GM21367 (cell line): Measurements from ENCODE around the gene KCND3.

Experiments used
- ATAC-seq: cut with Tn5 transposase; IDR thresholded peaks from one replicate; pipeline ENCODE4 v1.9.1; 2021; ENCODE audit not compliant: unreplicated experiment

The KCND3 gene

DNA sequence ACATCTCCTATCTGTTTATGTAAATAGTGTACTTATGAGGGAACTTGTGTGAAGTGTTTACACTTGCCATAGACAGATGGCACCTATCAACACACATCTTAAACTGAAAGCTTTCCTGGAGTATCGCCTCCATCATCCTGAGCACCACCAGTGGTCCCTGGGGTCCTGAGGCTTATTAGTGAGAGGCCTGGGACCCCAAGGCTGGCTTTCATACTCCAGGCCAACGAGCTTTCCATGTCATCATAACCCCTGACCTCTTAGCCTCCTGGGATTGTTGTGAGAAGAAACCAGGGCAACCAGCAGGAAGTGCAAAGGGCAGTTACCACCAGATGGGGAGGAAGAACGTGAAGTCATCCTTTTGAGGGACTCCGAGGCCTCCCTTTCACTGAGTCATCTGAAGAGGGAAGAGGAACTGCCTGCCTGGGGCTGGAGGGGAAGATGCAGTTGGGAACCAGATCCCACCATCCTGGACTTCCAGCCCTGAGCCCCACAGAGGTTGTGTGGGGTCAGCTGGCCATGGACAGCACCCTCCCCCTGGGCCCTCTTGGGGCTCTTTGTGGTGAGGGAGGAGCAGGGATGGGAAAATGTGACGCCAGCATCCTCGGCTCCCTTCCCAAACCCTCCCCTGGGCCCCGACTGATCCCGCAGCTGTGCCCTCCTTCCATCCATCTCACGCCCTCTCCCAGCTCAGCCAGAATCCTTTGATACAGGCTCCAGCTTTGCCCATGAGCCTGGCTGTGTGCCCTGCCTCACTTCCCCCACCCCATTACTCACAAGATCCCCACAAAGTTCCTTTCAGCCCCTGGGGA, 256.1 kb downstream of the KCND3 start:
- no peak for ATAC-seq

GRCh38 chr1:111732718-111733117, 256.8 kb downstream of the KCND3 start:
- no peak for ATAC-seq

DNA sequence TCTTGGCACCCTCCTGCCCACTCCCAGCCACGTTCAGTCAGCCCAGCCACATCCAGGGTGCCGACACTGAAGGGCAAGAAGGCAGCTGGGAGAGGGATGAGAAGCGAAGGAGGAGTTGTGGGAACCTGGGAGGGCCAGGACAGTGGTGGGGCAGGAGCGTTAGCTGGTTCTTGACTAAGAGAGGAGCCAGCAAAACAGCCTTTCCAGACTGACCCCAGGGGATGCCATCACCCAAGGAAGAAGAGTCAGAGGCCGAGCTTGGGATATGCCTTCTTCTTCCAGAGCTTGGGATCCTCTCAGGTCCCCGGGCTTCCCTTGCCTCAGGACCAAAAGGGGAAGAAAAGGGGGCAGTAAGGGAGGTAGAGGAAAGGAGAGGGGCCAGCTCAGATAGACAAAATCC, 257.5 kb downstream of the KCND3 start:
- ATAC-seq, result no peak

GRCh38 chr1:111730706-111731105, 258.8 kb downstream of the KCND3 start:
- ATAC-seq, result no peak

DNA sequence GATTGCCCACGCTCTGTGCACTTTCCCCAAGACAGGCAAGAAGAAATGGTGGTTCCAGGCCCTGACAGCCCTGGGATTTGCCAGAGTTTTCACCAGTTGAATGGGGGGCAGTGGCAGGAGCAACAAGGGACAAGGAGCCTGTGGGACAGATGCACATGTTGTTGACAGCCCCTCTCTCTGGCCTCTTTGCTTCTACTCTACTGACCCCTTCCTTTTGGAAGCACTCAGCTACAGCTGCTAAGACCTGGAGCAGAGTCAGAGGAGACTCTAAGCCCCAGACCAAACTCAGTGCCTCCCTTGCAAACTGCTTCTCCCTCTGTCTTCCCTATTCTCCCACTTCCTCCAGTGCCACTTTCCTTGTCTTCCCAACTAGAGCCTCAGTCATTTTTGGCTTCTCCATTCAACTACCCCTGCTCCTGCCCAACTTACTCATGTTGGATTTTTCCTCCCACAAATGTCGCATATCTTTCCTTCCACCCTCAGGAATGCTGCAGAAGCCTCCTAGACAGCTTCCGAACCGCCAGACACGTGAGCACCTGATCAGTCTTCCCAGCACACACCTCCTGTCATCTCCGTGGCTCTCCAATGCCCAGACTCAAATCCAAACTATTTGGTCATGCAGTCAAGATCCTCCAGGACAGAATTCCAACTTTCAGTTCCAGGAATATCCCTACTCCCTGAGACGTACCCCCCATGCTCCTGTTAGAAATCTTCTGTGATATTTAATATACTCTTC, 259.4 kb downstream of the KCND3 start:
- no peak for ATAC-seq

GRCh38 chr1:111729271-111729921, 260.1 kb downstream of the KCND3 start:
- ATAC-seq, result no peak

GRCh38 chr1:111727056-111727455, 262.4 kb downstream of the KCND3 start:
- ATAC-seq, result no peak

DNA sequence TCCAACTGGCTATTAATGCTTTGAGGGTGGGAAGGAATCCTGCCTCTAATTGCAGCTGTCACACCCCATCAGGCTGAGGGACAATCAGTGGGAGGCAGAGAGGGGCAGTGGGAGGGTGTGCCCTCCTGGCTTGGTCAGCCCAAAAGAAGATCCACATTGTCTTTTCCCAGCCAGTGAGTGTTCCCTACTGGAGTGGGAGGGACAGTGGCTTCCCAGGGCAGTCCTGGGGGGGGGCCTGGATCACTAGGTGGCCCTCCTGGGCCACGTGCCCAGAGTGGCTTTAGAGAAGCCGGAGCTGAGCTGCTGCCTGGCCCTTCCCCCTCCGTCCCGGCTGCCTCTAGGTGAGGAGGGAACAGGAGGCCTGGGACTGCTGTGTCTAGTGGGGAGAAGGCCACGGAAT, 264.3 kb downstream of the KCND3 start:
- no peak for ATAC-seq

GRCh38 chr1:111723871-111724270, 265.6 kb downstream of the KCND3 start:
- ATAC-seq, result no peak

- ATAC-seq, result no peak
Measured at GRCh38 chr1:111723091-111723806, 266.2 kb downstream of the KCND3 start.

DNA sequence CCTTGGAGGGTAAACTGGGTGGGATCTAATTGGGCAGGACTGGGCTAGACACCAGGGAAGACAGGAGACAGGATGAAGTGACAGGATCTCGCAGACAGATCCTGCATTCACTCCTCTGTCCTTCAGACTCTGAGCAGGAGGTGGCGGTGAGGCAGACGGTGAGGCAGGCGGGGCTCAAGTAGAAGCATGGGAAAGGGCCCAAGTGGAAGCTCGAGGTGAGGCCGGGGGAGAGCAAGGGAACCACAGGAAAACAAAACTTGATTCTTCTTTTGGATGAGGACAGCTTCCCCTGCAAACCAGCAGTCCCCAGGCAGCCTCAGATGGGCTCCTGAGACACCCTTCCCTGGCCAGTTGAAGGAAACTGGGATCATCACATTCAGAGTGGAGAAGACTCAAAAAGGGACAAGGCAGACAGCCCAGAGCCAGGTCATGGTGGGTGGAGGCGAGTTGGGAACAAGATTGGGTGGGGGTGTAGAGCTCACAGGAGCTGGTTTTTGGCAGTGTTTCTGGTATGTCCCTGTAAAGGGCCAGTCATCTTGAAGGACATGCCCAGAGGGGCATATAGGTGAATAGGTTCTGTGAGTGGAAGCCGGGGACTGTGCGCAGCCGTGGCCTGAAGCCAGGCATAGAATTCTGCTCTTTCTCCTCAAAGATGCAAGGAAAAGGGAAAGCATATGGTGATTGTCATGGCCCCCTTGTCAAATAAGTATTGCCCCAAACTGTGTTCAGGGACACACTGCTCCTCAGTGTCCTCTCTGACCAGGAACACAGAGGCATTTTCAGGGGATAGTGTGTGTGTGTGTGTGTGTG, 268.3 kb downstream of the KCND3 start:
- no peak for ATAC-seq
